HL-60 (cell line): Measurements from ENCODE around the gene IRF2.

Source experiments
- DNase-seq, 2 experiments: peaks; one replicate each; pipeline ENCODE4 v3.0.0-alpha.2; 2010 to 2020; ENCODE audit warnings: low read depth in 1 of 2, low spot score in 1 of 2
- H3K27ac ChIP-seq: fragments of 250-450 bp; sonication (Bioruptor Pico); replicated peaks from 2 replicates; pipeline ENCODE4 v1.5.1; 2020; ENCODE audit warnings: mild to moderate bottlenecking, moderate library complexity
- H3K27me3 ChIP-seq: fragments of 250-450 bp; sonication (Bioruptor Pico); 2 replicates; pipeline ENCODE4 v1.5.1; 2021; ENCODE audit warnings: mild to moderate bottlenecking, moderate library complexity; ENCODE audit not compliant: insufficient read depth, poor library complexity, severe bottlenecking
- H3K4me3 ChIP-seq: replicated peaks from 2 replicates; pipeline ENCODE4 v1.5.1; 2011; ENCODE audit warnings: mild to moderate bottlenecking, control low read depth, low read length; ENCODE audit not compliant: insufficient read depth
- GABPA ChIP-seq: IDR thresholded peaks from 2 replicates; pipeline ENCODE4 v1.6.1; 2012; ENCODE audit warnings: low read depth
- POLR2AphosphoS5 ChIP-seq: IDR thresholded peaks from 2 replicates; pipeline ENCODE4 v1.6.1; 2012; ENCODE audit warnings: low read depth
- SPI1 ChIP-seq: IDR thresholded peaks from 2 replicates; pipeline ENCODE4 v1.6.1; 2012; ENCODE audit warnings: low read depth, mild to moderate bottlenecking, borderline replicate concordance
- TF ChIP-seq, protein P1 (sequence below): IDR thresholded peaks from 2 replicates; pipeline ENCODE4 v1.6.1; 2012; ENCODE audit warnings: low read depth; ENCODE audit not compliant: insufficient replicate concordance
- TF ChIP-seq, protein P2 (sequence below): IDR thresholded peaks from one replicate; pipeline ENCODE4 v1.5.1; 2011; ENCODE audit warnings: low read length, control low read depth, inconsistent platforms; ENCODE audit not compliant: insufficient read depth

Gene IRF2

DNA sequence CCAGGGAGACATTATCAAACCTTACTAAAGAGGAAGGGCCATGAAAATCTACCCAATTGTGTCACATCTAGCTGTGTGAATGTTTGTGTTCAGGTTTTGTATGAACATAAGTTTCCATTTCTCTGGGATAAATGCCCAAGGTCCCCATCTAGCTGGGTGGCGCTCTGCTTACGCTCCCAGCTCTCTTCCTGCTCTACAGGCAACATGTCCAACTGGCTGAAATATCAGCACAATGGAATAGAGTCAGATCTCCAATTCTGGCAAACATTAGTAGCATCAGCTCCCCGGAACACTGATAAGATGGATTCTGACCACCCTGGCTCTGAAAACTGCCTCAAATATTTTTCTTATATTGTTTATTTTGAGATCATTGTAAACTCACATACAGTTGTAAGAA is 74.8 kb downstream of the IRF2 start:
- TF ChIP-seq POLR2AphosphoS5: no peak
- no peak for TF ChIP-seq GABPA
- TF ChIP-seq, protein P1, sequence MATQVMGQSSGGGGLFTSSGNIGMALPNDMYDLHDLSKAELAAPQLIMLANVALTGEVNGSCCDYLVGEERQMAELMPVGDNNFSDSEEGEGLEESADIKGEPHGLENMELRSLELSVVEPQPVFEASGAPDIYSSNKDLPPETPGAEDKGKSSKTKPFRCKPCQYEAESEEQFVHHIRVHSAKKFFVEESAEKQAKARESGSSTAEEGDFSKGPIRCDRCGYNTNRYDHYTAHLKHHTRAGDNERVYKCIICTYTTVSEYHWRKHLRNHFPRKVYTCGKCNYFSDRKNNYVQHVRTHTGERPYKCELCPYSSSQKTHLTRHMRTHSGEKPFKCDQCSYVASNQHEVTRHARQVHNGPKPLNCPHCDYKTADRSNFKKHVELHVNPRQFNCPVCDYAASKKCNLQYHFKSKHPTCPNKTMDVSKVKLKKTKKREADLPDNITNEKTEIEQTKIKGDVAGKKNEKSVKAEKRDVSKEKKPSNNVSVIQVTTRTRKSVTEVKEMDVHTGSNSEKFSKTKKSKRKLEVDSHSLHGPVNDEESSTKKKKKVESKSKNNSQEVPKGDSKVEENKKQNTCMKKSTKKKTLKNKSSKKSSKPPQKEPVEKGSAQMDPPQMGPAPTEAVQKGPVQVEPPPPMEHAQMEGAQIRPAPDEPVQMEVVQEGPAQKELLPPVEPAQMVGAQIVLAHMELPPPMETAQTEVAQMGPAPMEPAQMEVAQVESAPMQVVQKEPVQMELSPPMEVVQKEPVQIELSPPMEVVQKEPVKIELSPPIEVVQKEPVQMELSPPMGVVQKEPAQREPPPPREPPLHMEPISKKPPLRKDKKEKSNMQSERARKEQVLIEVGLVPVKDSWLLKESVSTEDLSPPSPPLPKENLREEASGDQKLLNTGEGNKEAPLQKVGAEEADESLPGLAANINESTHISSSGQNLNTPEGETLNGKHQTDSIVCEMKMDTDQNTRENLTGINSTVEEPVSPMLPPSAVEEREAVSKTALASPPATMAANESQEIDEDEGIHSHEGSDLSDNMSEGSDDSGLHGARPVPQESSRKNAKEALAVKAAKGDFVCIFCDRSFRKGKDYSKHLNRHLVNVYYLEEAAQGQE: no peak
- TF ChIP-seq, protein P2, sequence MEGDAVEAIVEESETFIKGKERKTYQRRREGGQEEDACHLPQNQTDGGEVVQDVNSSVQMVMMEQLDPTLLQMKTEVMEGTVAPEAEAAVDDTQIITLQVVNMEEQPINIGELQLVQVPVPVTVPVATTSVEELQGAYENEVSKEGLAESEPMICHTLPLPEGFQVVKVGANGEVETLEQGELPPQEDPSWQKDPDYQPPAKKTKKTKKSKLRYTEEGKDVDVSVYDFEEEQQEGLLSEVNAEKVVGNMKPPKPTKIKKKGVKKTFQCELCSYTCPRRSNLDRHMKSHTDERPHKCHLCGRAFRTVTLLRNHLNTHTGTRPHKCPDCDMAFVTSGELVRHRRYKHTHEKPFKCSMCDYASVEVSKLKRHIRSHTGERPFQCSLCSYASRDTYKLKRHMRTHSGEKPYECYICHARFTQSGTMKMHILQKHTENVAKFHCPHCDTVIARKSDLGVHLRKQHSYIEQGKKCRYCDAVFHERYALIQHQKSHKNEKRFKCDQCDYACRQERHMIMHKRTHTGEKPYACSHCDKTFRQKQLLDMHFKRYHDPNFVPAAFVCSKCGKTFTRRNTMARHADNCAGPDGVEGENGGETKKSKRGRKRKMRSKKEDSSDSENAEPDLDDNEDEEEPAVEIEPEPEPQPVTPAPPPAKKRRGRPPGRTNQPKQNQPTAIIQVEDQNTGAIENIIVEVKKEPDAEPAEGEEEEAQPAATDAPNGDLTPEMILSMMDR: no peak
- TF ChIP-seq SPI1: no peak
- DNase-seq: no peak
- no peaks in the 10 kb centered on the region for H3K27me3 ChIP-seq
- no peak overlapping the region for H3K27ac ChIP-seq
- no peak overlapping the region for H3K4me3 ChIP-seq

DNA sequence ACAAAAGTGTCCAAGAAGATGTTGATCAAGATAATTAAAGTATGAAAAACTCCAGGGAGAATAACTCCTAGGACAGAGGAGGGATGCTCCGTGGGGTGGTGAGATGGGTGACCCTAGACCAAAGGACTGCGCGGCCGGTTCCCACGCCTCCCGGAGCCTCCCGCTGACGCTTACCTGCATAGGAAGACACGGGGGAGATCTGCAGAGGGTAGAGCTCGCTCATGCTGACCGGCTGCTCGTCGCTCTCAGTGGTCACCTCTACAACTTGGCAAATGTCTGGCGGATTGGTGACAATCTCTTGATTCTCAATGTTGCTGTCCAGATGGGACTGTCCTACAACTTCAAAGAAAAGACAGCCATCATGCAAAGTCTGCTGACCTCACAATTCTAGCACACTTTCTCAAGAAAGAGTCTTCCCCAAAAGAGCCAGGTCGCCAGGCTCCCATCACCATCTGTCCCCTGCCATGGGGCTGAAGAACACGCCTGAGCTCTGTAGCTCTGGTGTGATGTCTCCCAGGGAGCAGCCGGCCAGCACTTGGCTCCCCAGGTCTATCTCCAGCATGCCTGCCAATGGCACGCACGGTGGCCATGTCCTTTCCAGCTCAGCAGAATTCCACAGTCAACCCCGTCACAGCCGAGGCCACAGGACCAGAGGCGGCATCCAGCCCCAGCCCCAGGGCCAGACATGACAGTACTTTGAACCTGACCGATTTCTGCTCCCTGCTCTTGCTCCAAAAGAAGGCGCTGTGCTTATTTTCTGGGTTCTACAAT is 75.4 kb downstream of the IRF2 start:
- H3K27me3 ChIP-seq: no peaks in the 10 kb centered on the region
- H3K4me3 ChIP-seq: no peak overlapping the region
- no peak overlapping the region for H3K27ac ChIP-seq
- DNase-seq: no peak
- TF ChIP-seq GABPA (no peak), SPI1 (no peak), POLR2AphosphoS5 (no peak)
- TF ChIP-seq, protein P2: no peak
- TF ChIP-seq, protein P1: no peak

DNA sequence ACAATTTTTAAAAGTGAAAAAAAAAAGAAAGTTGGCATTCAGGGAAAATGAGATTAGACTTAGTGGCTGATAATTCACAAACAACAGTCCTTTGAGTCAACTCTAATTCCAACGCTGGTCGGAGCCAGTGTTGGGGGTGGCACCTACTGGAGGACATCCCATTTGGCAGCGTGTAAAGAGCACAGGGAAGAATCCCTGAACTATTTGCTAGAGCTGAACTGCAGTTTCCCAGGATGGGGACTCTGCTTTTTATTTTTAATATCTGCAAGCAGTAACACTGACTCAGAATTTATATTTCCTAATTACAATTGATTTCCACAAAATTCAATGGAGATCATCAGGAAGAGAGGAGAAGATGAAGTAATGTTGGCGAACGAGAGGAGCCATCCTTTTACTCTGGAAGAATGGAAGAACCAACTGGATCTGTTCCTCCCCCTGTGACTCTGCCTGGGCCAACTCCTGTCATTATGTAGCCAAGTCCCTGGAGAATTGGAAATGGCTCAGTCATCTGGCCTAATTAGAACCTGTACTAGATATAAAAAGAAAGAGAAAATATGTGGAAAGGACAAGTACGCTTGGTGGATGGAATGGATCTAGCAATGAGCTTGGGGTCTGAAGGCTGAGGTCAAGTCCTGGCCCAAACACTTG is 76.7 kb downstream of the IRF2 start:
- TF ChIP-seq, protein P2: no peak
- TF ChIP-seq, protein P1: no peak
- no peak for TF ChIP-seq POLR2AphosphoS5
- no peak for TF ChIP-seq SPI1
- TF ChIP-seq GABPA: no peak
- H3K27ac ChIP-seq: no peak overlapping the region
- DNase-seq: no peak
- no peak overlapping the region for H3K4me3 ChIP-seq
- H3K27me3 ChIP-seq: no peaks in the 10 kb centered on the region
